SKM-1 treated with dmso at 0.1 percent for 144 hours (cell line): ENCODE results near the gene SLC35G1.

Experiments
- DNase-seq: peaks from one replicate; lab custom pipeline; 2025; ENCODE audit not compliant: unreplicated experiment; lab: John Stamatoyannopoulos, UW

SLC35G1 gene

DNA sequence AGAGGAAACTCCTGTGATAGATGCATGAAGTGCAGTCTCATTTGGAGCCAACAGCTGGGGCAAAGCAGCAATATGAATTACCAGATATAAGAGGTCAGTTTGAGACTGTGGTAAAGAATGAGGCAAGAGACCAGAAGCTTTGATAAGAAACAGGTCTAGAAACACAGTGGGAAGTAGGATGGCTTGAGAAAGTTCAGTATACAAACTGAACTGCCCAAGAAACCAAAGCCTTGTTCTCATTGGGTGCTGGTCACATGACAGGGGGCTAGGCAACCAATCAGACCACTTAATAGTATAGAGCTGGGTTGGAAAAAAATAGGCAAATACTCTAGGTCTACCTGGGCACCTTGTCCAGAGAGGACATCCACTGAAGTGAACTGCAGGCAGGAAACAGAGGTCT, 53.7 kb downstream of the SLC35G1 start:
- DNase-seq, result no peak

DNA sequence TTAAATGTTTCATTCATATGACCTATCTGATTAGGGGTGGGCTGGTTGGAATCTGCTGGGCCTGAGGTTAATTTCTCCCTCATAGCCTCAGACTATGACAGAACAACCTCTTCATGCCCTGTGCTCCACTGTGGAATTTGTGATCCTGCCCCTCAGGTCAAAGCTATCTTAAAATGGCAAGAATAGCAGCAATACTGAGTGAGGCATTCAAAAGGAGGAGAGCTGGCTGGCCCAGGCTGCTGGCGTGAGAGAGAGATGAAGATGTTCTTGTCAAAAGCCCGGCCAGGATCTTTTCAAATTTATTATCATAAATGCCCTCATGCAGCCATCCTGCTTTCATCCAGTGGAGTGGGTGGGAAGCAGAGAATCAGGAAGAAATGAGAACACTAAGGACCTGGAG, 58.1 kb downstream of the SLC35G1 start:
- no peak for DNase-seq
